ENCODE results near the gene DHX38. TPM values are rescaled to one million over a fixed set of nuclear protein-coding genes. Genes with fewer than 3 reads are reported as not detected.
A peak's percentile ranks its signal among the peaks of the same experiment; 100 is the strongest.

The DHX38 gene
- total RNA-seq, 1 experiment from 2014 or later = 47.9 TPM

DNA sequence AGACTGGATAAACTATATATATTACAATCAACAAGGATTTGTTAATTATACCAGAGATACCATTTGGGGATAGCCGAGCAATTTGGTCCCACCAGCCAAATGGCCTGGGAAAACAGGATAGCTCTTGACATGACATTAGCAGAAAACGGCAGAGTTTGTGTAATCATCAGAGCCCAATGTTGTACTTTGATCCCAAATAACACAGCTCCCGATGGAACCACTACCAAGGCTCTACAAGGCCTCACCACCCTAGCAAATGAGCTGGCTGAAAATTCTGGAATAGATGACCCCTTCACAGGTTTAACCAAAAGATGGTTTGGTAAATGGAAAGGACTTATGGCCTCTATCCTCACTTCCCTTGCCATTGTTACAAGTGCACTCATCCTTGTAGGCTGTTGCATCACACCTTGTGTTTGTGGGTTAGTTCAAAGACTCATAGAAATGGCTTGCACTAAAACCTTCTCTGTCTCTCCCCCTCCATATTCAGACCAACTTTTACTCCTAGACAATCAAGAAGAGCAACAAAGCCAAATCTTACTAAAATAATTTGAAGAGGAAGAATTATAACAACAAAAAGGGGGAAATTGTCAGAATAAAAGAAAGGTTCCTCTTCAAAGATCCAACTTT is 9.8 kb upstream of the DHX38 start:
- DNase-seq (ENCODE audit: low read depth) = no peak

DNA sequence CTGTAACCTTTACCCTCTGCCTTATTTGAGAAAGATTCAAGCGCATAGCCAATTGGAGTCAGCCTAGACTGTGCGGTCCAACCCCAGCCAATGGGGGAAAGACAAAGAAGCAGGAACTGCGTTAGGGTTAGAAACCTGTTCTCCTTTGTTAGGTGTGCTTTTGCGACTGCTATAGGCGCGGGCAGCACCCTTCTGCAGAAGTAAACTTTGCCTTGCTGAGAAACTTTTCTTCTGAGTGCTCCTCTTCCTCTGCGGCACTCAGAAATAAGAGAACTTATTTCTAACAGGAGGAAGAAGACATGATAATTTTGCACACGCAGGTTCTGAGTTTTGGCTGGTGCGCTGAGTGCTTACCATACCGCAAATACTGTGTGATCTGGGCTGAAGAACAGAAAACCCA is 9.2 kb upstream of the DHX38 start:
- no peak for DNase-seq (ENCODE audit: low read depth)

DNA sequence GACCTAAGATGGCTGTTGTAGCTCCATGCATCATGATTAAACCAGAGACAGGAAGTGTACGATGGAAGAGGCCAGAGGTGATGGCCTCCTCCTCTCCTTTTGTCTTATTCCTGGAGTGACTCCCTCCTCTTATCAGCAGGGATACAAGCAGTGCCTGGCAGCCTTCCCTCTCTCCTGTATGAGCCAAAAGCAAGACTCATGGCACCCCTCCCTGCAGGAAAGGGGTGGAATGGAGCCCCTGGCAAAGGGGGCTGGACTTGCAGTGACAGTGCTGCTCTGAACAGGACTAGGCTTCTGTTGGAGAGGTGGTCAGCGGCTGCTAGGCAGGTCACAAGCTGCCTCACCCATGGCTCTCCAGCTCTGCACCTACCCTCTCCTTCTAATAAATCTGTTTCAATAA is 8.6 kb upstream of the DHX38 start:
- no peak for DNase-seq (ENCODE audit: low read depth)

DNA sequence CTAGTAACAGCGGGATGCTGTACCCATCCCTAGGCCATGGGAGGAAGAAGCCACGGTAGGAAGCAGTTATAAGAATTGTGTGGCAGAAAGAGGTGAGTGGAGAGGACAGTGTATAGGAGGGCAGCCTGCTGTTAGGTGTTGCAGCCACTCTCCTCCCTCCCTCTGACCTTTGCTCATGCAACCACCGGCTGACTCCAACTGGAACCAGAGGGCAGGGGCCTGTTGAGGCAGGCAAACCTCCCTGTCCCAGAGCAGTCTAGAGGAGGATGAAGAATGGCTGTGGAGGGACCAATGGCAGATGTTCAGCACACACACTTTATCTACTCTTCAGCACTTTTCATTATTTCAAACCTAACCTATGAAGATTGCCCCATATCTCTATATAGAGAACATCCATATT is 2.4 kb upstream of the DHX38 start:
- DNase-seq (ENCODE audit: low read depth) = no peak

DNA sequence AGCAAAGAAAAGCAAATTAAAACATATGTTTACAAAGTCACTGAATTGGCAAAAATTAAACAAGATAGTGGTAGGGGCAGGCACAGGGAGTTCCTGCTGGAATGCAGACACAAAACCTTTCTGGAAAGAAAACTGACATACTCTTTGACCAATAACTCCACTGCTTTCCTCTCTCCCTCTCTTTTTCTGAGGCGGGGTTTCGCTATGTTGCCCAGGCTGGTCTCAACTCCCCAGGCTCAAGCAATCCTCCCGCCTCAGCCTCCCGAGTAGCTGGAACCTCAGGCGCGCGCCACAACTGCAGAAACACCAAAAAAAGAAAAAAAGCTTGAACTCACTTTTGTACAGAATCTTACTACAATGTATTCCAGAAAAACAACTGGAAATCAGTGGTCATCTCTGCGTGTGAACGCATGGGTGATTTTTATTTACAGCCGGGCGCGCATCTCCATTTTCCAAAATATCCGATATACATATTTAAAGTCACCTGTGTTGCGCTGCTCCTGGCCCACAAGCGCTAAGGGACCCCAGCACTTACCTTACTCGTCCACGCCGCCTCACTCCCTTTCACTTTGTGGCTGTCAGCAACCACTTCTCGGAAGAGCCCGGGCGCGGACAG is 707 bp upstream of the DHX38 start:
- peak; percentile 47 for DNase-seq (ENCODE audit: low read depth)

DNA sequence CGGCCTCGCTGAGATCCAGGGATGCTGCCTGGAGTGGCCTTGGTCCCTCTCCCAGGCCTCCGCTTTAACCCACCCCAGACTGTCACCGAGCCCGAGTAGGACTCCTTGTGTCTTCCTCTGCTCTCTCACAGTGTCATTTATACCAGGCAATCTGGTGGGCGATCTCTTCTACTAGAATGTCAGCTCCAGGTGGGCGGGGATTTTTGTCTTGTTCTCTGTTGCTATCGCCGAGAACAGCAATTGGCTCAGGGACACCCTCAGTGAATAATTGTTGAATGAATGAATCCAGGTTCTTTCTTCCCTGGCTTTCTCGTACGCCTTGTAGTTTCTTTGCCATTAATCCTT is 591 bp downstream of the DHX38 start:
- DNase-seq (ENCODE audit: low read depth) = no peak

DNA sequence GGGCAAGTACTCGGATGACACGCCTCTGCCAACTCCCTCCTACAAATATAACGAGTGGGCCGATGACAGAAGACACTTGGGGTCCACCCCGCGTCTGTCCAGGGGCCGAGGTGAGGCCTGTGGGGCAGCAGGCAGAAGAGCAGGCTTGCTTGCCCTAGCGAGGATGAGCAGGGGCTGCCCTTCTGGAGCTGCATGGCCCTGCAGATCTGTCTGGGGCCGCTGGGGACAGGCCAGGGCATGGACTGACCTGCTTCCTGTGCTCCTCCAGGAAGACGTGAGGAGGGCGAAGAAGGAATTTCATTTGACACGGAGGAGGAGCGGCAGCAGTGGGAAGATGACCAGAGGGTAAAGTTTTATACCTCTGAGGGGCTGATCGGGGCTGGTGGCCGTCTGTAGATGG is 5.3 kb downstream of the DHX38 start:
- no peak for DNase-seq (ENCODE audit: low read depth)

DNA sequence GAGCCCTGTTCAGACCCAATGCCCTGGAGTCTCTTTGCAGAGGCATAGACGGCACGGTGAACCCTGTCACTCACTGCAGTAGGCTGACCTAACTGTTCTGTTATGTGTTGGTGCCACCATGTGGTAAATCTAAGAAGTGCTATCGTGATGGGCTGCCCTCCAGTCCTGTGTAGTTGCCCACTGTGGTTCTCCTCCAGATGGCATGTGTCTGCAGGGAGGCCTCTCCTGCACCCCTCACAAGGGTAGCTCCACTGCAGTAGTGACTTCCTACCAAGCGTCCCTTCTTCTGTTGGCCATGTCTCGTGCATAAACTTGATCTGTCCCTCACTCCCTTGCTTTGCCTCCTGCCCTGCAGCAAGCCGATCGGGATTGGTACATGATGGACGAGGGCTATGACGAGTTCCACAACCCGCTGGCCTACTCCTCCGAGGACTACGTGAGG is 5.8 kb downstream of the DHX38 start:
- peak; percentile 43 for DNase-seq (ENCODE audit: low read depth)

DNA sequence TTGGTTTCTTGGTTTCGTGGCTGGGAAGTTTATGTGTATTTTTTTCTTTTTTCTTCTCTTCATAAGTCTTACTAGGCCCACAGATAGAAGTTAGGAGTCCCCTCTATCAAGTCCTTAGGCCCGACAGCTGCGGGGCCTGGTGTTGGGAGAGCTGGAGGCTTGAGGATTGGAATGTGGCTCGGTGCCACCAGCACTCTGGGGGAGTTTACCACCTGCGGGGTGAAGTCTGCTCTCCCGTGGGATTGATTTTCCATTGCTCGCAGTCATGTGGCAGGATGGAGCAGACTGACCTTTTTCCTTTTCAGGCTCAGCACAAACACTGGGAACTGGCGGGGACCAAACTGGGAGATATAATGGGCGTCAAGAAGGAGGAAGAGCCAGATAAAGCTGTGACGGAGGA is 7.5 kb downstream of the DHX38 start:
- DNase-seq (ENCODE audit: low read depth) = no peak

DNA sequence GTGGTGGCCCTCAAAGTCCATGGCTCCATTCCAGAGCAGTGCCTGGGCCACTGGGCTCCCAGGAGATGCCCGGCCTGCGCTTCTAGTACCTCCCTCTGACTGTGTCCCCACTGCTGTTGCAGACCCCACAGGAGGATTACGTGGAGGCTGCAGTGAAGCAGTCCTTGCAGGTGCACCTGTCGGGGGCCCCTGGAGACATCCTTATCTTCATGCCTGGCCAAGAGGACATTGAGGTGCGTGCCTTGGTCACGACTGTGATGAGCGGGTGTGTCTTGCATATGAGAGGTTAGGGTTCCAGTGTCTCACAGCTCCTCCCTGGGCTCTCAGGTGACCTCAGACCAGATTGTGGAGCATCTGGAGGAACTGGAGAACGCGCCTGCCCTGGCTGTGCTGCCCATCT is 11.3 kb downstream of the DHX38 start:
- no peak for DNase-seq (ENCODE audit: low read depth)

DNA sequence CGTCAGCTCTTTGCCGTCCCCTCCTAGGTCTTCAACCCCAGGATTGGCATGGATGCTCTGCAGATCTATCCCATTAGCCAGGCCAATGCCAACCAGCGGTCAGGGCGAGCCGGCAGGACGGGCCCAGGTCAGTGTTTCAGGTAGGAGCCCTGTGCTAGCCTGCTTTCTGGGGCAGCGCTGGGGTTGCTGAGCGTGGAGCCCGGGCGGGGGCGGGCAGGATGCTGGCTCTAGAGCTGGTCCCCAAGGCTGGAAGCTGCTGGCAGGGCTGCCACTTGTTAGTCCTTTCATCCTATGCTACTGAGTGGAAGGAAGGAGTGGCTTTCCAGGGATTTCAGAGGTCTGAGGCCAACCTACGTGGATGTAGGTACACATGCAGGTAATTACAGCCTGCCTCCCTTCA is 12.3 kb downstream of the DHX38 start:
- DNase-seq (ENCODE audit: low read depth) = no peak

DNA sequence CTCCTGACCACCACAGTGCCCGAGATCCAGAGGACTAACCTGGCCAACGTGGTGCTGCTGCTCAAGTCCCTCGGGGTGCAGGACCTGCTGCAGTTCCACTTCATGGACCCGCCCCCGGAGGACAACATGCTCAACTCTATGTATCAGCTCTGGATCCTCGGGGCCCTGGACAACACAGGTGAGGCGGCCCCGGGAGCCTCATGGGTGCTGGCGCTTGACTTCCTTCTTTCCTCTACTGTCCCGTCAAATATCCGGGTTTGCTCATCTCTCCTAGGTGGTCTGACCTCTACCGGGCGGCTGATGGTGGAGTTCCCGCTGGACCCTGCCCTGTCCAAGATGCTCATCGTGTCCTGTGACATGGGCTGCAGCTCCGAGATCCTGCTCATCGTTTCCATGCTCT is 13.7 kb downstream of the DHX38 start:
- no peak for DNase-seq (ENCODE audit: low read depth)

DNA sequence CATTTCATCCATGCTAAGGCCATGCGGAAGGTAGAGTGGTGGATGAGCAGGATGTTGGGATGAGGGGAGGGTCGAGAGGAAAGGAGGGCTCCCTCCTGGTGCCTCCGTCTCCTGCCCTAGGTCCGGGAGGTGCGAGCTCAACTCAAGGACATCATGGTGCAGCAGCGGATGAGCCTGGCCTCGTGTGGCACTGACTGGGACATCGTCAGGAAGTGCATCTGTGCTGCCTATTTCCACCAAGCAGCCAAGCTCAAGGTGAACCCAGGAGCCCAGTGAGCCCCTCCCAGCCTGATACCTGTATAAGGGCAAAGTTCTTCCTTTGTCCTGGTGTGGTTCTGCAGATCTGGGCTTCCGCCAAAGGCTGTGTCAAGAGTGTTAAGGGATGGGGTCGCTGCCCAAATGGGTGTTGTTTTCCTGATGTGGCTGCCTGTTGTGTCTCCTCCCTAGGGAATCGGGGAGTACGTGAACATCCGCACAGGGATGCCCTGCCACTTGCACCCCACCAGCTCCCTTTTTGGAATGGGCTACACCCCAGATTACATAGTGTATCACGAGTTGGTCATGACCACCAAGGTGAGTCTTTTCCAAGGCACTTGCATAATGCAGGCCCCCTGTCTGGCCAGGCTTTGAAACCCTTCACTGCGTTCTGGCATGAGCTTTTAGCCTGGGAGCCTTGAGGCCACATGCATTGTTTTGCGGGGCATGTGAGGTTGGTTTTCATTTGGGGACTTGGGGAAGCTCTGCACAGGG is 14.9 kb downstream of the DHX38 start:
- DNase-seq (ENCODE audit: low read depth) = no peak

DNA sequence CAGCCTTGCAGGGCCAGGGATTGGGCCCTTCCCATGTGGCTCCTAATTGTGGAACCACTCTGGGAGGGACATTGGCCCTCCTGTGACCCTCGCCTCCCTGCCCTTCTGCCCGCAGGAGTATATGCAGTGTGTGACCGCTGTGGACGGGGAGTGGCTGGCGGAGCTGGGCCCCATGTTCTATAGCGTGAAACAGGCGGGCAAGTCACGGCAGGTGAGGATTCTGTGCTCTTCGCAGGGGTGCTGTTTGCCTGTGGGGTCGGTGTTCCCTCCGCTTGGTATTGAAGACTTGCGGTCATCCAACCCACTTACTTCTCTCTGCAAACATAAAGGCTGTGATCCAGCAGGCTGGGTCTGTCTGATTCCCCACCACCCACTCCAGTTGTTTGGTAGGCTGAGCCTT is 15.7 kb downstream of the DHX38 start:
- DNase-seq (ENCODE audit: low read depth) = no peak

DNA sequence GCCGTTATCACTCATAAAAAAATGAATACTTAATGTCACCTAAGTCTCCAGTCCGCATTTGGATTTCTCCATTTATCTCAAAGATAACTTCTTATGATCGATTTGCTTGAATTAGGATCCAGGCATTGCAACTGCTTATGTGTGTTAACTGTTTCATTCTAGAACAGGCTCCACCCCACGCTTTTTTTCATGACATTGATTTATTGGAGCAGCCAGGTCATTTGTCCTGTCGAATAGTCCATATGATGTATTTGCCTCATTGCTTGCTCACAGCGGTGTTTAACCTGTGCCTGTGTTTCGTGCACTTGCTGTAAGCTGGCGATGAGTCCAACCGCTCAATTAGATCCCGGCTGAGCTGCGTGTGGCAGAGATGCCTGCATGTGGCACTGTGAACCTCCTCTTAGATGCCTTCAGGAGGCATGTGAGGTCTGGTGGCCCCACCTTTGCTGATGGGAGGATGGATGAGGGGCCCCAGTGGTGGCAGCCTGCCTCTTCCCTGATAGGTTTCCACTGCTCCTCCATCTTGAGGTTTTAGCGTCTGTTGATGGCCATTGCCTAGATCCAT is 16.4 kb downstream of the DHX38 start:
- no peak for DNase-seq (ENCODE audit: low read depth)

DNA sequence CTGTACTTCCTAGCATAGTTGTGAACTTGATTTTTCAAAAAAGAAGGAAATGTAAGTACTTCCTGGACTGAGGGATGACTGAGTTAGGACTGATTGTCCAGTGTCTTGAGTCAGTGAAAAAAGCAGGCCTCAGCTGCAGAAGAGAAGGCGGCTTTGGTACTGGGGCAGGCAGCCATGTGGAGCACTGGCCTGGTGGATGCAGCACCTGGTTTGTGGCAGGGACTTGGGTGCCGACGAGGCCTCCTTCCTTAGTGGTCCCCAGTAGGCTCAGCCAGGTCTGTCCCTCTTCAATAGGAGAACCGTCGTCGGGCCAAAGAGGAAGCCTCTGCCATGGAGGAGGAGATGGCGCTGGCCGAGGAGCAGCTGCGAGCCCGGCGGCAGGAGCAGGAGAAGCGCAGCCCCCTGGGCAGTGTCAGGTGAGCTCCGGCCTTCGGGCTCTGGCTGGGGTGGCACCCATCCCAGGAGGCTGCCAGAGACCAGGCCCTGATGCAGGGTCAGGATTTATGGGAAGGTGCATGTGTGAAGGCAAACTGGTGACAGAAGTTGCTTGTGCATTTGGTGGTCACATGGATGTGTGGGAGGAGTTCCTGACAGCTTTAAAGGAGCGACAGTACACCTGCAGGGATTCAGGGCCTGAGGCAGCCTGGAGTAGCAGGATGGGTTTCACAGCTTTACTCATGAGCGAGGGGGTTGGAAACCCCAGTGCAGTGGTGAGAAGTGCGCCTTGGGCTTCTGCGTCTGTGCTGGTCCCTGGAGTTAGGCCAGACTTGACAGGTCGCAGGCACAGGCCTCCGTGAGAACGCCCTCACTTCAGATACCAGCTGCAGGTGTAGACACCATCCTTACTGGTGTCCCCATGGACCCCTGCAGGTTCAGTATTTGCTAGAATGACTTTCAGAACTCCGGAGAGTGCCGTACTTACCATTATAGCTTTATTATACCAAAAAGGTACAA is 17.3 kb downstream of the DHX38 start:
- no peak for DNase-seq (ENCODE audit: low read depth)

DNA sequence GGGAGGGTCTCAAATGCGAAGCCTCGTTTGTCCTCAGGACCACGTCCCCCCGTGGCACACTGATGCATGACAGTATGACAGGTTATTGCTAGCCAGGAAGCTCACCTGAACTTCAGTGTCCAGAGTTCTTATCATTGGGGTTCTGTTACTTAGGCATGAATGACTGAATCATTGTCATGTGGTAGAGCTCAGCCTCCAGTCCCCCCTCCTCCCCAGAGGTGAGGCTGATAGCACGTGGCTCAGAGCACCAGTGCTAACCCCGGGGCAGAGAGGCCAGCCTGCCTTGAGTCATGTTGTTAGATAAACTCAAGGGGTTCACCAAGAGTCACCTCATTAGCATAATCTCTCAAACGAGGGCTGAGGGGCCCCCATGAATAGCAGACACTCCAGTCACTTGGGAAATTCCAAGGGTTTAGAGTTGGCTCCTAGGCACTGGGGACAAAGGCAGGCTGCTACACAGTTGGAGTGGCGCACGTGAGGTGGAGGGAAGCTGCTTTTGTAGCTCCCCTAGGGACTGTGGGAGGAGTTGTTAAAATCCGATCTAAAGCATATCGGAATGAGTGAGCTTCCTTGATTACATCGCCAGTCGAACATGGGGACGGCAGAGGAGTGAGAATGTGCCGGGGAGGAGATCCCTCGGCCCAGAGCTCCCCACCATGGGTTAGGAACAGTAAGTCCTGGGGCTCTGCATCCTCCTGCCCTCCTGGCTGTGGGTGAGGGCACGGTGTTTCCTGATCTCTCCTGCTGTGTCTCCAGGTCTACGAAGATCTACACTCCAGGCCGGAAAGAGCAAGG is 18.2 kb downstream of the DHX38 start:
- peak; percentile 24 for DNase-seq (ENCODE audit: low read depth)

DNA sequence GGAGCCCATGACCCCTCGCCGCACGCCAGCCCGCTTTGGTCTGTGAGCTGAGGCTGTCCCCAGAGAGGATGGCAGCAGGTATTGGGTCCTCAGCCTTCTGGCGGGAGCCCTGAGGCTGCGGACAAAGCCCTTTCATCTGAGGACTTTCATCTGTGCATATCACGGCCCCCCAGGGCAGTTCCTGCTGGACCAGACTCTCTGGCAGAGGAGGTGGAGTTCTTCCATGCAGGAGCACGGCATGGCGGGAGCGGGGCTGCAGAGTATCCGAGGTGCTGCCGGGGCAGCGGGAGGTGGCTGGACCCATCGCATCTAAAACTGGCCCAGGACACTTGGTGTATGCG is 18.8 kb downstream of the DHX38 start:
- DNase-seq (ENCODE audit: low read depth) = no peak

DNA sequence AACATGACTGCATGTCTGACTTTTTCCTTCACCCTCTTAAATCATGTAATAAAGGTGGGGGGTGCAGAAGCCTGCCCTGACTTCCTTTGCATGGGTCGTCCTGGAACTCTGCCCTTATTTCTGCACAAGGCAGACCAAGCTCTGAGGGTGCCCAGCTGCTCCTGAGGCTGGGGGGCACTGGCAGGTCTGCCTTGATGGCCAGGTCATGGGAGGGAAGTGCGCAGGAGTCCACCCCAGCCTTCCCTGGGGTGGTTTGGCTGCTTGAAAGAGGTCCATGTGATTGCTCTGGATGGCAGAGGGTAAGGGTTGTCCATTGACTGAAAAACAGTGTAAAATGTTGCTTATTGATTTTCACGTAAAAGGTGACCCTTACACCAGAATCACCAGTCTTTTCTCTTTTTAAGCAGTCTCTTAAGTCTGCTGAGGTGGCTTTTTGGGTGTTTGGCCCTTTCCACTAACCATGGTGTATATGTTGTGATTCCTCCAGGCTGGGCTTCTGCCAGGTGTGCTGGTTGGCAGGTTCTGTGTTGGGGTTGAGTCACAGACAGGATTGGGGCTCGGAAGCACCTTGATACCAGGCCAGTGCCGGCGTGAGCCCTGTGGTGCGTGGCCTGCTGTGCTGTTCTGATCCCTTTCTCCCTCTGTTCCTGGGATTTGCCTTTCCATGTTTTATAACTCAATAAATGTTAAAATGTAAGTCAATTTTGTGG is 19.4 kb downstream of the DHX38 start:
- no peak for DNase-seq (ENCODE audit: low read depth)

DNA sequence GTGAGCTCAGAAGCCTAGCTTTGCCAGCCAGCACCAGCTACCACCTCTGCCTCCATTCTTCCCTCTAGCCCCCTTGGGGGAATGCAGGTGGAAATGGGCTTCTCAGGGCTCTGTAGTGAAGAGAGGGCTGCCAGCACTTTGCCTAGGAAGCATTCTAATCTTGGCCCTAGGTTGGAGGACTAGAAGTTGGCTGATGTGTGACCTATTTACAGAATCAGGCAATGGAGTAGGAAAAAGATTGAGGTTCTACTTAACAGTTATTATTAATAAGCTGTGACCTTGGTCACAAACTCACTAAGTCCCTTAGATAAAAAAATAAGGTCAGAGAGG is 19.9 kb downstream of the DHX38 start:
- no peak for DNase-seq (ENCODE audit: low read depth)

DNA sequence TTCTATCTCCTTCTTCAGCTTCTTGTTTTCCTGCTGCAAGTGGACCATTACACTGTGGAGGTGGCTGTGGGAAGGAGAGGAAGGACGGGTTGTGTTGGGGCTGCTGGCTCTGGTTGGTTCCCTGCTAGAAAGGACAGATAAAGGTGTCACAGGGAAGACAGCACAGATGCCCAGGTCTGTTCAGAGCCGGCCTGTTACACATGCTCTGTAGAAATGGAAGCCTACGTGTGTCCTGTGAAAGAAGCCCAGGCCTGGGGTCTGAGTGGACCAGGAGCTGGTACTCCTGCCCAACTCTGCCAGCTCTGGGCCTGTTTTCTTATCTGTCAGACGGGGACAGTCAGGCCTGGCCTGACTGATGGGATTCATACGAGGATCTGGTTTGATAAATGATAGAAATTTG is 26.4 kb downstream of the DHX38 start:
- no peak for DNase-seq (ENCODE audit: low read depth)
